AG04449 (cell line): ENCODE data around the gene PTPN18.

ENCODE experiments used
- CTCF ChIA-PET: fragments of 350-600 bp; formaldehyde crosslinking; extraction: SDS; loops from one replicate; lab custom pipeline; 2021; ENCODE audit warnings: antibody characterized with exemption; lab: Yijun Ruan, JAX
- POLR2A ChIA-PET: fragments of 400-600, 350-600 bp; formaldehyde crosslinking; extraction: SDS; loops from one replicate; lab custom pipeline; 2020; ENCODE audit warnings: antibody characterized with exemption, inconsistent platforms; lab: Yijun Ruan, JAX
- DNase-seq: peaks from one replicate; pipeline ENCODE4 v3.0.0-alpha.2; 2010; ENCODE audit warnings: low read depth, low spot score
- H3K4me3 ChIP-seq: 2 replicates; pipeline ENCODE4 v1.5.1; 2011; ENCODE audit warnings: low read depth, mild to moderate bottlenecking, control low read depth, low read length
- TF ChIP-seq, protein P1 (sequence below): IDR thresholded peaks from one replicate; pipeline ENCODE4 v1.5.1; 2011; ENCODE audit warnings: mild to moderate bottlenecking, moderate library complexity, low read length, control low read depth, inconsistent platforms; ENCODE audit not compliant: insufficient read depth; ENCODE audit errors: missing control alignments

The PTPN18 gene

DNA sequence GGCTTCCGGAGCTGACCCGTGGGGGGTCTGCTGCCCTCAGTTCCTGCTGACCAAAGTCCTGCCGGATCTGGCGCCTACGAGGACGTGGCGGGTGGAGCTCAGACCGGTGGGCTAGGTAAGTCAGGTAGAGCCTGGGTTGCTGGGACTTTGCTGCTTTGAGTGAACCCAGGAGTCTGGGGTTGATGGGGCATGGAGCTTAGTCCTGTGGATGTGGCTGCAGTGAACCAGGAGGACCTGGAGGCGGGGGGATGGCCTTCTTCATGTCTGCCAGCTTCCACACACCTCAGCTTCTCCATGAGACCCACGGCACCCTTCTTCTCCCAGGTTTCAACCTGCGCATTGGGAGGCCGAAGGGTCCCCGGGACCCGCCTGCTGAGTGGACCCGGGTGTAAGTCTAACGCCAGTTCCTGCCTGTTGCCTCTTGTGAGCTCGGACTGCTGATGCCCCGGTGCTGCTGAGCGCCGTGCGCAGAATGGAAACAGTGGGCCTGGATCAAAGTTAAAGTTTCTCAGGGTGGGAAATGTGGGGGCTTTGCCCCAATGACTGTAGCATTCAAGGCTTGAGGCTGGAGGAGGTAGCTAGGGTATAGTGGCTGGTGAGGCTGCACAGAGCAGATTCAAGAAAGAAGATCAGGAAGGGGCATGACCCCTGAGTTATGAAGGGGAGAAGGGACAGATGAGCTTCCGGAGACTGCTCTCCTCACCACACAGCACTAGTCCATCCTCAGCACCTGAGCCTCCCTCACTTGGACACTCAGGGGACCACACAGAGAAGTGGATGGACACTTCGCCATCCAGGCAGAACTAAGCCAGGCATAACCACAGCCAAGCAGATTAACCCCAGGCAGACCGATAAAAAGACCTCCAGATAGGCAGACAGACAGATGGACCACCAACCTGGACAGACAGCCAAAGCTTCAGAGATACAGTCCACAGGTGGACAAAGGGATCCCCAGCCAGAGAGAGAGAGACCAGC lies 17.3 kb downstream of the PTPN18 start:
- CTCF ChIA-PET = interaction anchor here (1.0 to 2.5 kb wide), 10 partner anchors 11 to 193 kb away, joined by 3 to 53 read pairs (median 6); partner anchors contain the start of genes IMP4 and PTPN18
- DNase-seq = no peak
- H3K4me3 ChIP-seq = peak overlapping the region; percentile 90
- POLR2A ChIA-PET = interaction anchor here (0.5 to 1.7 kb wide), 4 partner anchors 11 to 31 kb away, joined by 3 to 6 read pairs (median 4); partner anchors contain the start of gene IMP4
- TF ChIP-seq, protein P1, sequence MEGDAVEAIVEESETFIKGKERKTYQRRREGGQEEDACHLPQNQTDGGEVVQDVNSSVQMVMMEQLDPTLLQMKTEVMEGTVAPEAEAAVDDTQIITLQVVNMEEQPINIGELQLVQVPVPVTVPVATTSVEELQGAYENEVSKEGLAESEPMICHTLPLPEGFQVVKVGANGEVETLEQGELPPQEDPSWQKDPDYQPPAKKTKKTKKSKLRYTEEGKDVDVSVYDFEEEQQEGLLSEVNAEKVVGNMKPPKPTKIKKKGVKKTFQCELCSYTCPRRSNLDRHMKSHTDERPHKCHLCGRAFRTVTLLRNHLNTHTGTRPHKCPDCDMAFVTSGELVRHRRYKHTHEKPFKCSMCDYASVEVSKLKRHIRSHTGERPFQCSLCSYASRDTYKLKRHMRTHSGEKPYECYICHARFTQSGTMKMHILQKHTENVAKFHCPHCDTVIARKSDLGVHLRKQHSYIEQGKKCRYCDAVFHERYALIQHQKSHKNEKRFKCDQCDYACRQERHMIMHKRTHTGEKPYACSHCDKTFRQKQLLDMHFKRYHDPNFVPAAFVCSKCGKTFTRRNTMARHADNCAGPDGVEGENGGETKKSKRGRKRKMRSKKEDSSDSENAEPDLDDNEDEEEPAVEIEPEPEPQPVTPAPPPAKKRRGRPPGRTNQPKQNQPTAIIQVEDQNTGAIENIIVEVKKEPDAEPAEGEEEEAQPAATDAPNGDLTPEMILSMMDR = no peak

DNA sequence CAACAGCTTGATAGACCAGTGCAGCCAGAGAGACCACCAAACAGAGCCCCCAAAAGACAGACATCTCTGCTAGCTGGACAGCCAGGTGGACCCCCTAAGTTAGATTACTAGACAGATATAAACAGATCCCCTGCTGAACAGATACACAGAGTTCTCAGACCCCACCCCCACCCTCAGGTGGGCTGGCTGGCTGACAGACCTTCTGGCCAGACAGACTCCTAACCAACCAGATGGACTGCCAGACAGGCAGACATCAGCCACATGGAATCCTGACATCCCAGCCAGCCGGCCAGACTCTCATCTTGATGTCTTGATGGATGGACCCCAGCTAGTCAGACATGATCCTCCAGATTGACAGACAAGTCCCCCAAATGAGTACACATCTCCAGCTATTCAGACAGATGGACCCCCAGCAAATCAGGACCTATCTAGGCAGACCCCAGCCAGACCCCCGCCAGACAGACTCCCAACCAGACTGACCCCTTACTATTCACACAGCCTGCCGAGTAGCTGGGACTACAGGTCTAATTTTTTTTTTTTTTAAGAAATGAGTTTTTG lies 18.0 kb downstream of the PTPN18 start:
- POLR2A ChIA-PET = interaction anchor here (1.1 to 1.7 kb wide), 2 partner anchors 16 to 31 kb away, joined by 6 read pairs; partner anchors contain the start of gene IMP4
- CTCF ChIA-PET = interaction anchor here (1.2 to 2.5 kb wide), 6 partner anchors 10 to 40 kb away, joined by 6 to 53 read pairs (median 34); partner anchors contain the start of genes IMP4 and PTPN18
- TF ChIP-seq, protein P1 = no peak

DNA sequence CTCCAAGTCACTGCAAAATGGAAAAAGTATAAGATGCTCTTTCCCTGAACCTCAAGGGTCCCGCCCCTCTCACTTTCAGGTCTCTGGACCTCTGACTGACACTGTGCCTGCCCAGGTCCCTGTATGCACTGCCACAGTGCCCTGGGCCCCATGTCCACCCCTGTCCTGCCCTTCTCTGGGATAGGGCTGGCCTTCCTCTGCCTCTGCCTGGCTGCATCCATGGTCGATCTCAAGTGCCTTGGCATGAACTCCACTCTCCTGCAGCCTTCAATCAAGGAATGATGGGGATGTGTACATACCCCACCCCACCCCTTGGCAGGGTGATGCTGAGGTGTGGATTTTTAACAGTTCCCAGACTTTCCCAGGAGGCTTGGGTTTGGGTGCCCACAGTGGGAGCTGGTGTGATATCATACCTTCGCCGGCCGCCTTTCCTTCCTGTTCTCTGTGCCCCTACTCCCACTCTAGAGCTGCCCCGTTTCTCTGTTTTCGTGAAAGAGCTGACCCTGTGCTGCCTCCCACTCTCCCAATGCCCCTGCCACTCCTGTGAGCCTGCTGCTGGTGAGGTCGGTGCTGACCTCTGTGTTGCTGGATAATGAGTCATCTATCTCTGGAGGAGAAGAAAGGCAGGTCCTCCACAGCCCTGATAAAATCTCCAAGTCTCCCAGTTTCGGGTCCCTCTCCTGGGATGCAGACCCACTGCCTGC lies 18.9 kb downstream of the PTPN18 start:
- ChIA-PET POLR2A (no interaction called here), CTCF (interaction anchor here (0.9 to 5.7 kb wide), 4 partner anchors 15 to 34 kb away, joined by 4 to 53 read pairs (median 31); partner anchors contain the start of genes IMP4 and PTPN18)

More for the DNA sequence above, 18.0 kb downstream of the PTPN18 start:
- DNase-seq = no peak
- H3K4me3 ChIP-seq = peak overlapping the region; percentile 90

DNA sequence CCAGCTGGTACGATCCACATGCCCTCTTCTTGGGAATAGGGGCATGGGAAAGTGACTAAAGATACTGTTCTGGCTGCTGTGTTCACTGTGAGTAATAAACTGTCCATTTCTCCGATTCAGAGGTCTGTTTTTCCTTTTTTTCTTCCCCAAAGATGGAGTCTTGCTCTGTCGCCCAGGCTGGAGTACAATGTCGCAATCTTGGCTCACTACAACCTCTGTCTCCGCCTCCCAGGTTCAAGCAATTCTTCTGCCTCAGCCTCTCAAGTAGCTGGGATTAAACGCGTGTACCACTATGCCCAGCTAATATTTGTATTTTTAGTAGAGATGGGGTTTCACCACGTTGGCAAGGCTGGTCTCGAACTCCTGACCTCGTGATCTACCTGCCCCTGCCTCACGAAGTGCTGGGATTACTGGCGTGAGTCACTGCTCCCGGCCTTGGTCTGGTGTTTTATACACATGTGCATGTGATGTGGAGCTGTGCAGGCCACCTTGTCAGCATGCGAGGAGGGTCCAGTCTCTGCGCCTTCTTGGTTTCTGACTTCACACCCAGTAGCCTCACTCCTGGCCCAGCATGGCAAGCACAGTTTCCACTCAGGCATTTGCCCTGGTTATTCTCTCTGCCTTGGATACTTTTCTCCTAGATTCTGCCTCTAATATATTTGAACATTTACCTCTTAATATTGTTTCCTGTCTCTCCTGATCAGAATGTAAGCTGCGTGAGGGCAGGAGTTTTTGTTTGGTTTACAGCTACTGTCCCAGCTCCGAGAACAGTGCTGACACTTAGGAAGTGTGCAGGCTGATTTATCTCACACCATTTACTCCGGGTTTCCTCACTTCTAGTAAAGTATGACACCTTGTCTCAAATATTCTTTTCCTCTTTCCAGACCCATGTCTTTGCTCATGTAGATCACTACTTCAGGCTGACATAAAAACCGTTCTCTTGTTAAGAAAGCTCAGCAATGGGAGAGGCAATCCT lies 19.7 kb downstream of the PTPN18 start:
- POLR2A ChIA-PET = no interaction called here
- H3K4me3 ChIP-seq = no peak overlapping the region
- TF ChIP-seq, protein P1 = no peak
- DNase-seq = no peak
- CTCF ChIA-PET = interaction anchor here (0.9 to 5.7 kb wide), 4 partner anchors 12 to 194 kb away, joined by 3 to 30 read pairs (median 4); partner anchors contain the start of genes PTPN18 and SMPD4

More for the DNA sequence above, 18.9 kb downstream of the PTPN18 start:
- peak overlapping the region; percentile 6; the same call in 1 of the 2 replicates for H3K4me3 ChIP-seq
- no peak for DNase-seq
- TF ChIP-seq, protein P1 = no peak
